GM12865 (cell line): Measurements from ENCODE around the gene ANKIB1.

Experiments
- DNase-seq: peaks from one replicate; pipeline ENCODE4 v3.0.0; 2010; ENCODE audit warnings: low read depth
- H3K4me3 ChIP-seq: 2 replicates; pipeline ENCODE4 v1.5.1; 2011; ENCODE audit warnings: mild to moderate bottlenecking, low read depth, low read length, control low read depth
- CTCF ChIP-seq: IDR thresholded peaks from 2 replicates; pipeline ENCODE4 v1.5.1; 2011; ENCODE audit warnings: low read length, control low read depth, low read depth, inconsistent platforms; ENCODE audit not compliant: insufficient read depth; ENCODE audit errors: missing control alignments

ANKIB1 gene

GRCh38 chr7:92228100-92228499 is 17.7 kb upstream of the ANKIB1 start:
- TF ChIP-seq CTCF: no peak
- DNase-seq: no peak

DNA sequence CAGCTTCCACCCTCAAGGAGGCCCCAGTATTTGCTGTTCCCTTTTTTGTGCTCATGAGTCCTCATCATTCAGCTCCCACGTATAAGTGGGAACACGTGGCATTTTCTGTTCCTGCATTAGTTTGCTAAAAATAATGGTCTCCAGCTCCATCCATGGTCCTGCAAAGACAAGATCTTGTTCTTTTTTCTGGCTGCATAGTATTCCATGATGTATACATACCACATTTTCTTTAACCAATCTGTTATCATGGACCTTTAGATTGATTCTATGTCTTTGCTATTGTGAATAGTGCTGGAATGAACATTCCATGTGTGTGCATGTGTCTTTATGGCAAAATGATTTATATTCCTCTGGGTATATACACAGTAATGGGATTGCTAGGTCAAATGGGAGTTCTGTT is 17.0 kb upstream of the ANKIB1 start:
- no peak overlapping the region for H3K4me3 ChIP-seq
- DNase-seq: no peak
- TF ChIP-seq CTCF: no peak

More at GRCh38 chr7:92228100-92228499, 17.7 kb upstream of the ANKIB1 start:
- H3K4me3 ChIP-seq: no peak overlapping the region

DNA sequence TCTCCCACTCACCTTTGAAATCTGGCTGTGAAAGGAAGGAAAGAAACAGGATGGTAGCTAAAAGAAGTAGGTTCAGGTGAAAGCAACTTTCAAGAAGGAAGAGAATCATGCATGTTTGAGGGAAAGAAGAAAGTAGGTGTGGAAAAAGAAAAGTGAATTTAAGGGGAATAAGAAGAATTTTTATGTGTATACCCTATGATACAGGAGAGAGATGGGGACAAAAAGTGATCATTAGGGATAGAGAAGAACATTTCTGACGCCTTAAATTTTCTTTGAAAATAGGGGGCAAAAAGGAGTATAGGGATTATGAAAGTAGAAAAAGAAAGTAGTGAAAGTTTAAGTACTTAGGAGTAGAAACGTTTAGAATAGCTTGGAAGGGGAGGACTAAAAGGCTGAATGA is 15.2 kb upstream of the ANKIB1 start:
- TF ChIP-seq CTCF: no peak
- no peak for DNase-seq
- no peak overlapping the region for H3K4me3 ChIP-seq

- no peak for TF ChIP-seq CTCF
- no peak overlapping the region for H3K4me3 ChIP-seq
- no peak for DNase-seq
These were observed 2.8 kb upstream of the ANKIB1 start for GRCh38 chr7:92242972-92243371.

DNA sequence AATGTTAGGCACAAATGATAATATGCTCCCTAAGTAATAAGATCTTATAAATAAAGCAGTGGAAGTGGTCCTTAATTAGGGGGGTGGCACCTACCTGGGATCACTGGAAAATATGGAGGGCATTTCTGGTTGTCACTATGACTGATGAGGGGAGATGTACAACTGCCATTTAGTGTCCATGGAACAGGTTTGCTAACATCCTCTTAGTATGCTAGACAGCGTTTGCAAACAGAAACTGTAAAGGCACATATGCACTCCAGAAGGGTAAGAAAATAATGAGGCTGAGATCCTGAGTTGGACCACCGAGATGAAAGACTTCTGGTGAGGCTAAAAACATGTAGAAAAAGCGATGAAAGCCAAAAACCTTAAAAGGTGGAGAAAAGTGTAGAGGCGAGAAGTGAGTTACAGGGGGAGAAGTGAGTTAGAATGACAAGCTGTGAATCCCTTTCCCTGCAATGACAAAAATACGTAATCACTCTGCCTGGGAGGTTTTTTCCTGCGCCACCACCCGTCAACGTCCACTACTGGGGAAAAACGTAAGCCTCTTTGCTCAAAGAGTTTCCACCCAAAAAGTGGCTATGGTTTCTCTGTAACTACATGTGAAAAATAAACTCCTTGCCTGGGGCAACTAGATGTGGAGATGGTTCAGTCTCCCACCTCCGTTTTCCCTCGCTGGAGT is 827 bp upstream of the ANKIB1 start:
- peak; percentile 25 for DNase-seq
- no peak for TF ChIP-seq CTCF
- peak overlapping the region; percentile 60 for H3K4me3 ChIP-seq

DNA sequence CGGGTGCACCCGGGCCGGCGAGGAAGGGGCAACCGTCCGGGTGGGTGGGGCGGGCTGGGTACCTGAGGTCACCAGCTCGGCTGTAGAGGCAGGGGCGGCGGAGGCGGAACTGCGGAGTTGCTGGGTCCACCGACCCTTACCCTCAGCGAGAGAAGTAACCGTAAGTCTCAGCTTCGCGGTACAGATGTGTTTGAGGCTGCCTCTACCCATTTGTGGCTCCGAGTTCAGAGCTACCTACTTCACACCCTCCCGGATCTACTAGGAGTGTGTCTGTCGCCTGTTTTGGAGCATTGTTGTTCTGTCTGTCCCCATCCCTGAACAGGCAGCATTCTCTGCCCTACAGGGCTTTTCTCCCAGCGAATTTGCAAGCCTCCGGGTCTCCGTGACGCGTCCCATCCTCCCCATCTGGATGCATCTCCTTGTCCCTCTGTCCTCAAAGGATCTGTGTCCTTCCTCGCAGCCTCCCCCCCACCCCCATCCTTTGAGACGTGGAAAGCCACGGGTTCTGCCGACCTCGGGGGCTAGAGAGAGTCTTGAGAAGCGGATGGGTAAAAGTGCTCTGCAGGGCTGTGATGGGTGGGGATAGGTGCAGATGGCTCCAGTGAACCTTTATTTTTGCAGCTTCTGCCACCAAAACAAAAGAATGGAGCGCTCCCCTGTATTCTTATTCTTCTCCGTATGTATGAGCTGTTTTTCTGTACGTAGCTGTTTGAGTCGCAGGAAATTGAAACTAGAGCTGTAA is 757 bp downstream of the ANKIB1 start:
- peak overlapping the region; percentile 60 for H3K4me3 ChIP-seq
- DNase-seq: peak; percentile 26
- no peak for TF ChIP-seq CTCF
